Nephron (organoid): ENCODE data around the gene HNRNPA1.

ENCODE experiments used
- H3K27ac Mint-ChIP-seq, 3 experiments: 2 replicates each; pipeline ENCODE4 v1.8.0; 2020; ENCODE audit warnings: mixed read lengths in 3 of 3, mild to moderate bottlenecking in 2 of 3, moderate library complexity in 1 of 3
- H3K27me3 Mint-ChIP-seq: 2 replicates; pipeline ENCODE4 v1.8.0; 2021; ENCODE audit warnings: low read depth, mild to moderate bottlenecking, moderate library complexity, mixed read lengths
- H3K36me3 Mint-ChIP-seq: 2 replicates; pipeline ENCODE4 v1.8.0; 2020; ENCODE audit warnings: low read depth, mixed read lengths
- H3K4me1 Mint-ChIP-seq: 2 replicates; pipeline ENCODE4 v1.8.0; 2020; ENCODE audit warnings: mixed read lengths
- H3K4me3 Mint-ChIP-seq, 3 experiments: 2 replicates each; pipeline ENCODE4 v1.8.0; 2020; ENCODE audit warnings: mild to moderate bottlenecking in 3 of 3, mixed read lengths in 3 of 3, moderate library complexity in 2 of 3
- H3K9me3 Mint-ChIP-seq: 2 replicates; pipeline ENCODE4 v1.8.0; 2020; ENCODE audit warnings: mixed read lengths
- CTCF ChIP-seq, 3 experiments: fragments of 200-600 bp; sonication (generic); IDR thresholded peaks; one replicate each; pipeline ENCODE4 v1.5.0; 2021; ENCODE audit warnings: antibody characterized with exemption in 3 of 3; ENCODE audit not compliant: unreplicated experiment in 3 of 3

The HNRNPA1 gene

GRCh38 chr12:54294152-54294952, 13.8 kb downstream of the HNRNPA1 start:
- no peak overlapping the region for H3K27ac Mint-ChIP-seq
- TF ChIP-seq CTCF (IDR thresholded peaks at IDR 0.05; ENCODE audit: unreplicated experiment in 3 of 3): peak; percentile 41 to 48 (median 41)
- H3K4me1 Mint-ChIP-seq: peaks cover 4% of the 10 kb centered on the region
- no peaks in the 10 kb centered on the region for H3K9me3 Mint-ChIP-seq
- H3K36me3 Mint-ChIP-seq: no peaks in the 10 kb centered on the region
- peaks cover 5% of the 10 kb centered on the region for H3K27me3 Mint-ChIP-seq
- H3K4me3 Mint-ChIP-seq: no peak overlapping the region

GRCh38 chr12:54294953-54295566, 14.5 kb downstream of the HNRNPA1 start:
- H3K9me3 Mint-ChIP-seq: no peaks in the 10 kb centered on the region
- H3K4me3 Mint-ChIP-seq: no peak overlapping the region
- TF ChIP-seq CTCF (IDR thresholded peaks at IDR 0.05; ENCODE audit: unreplicated experiment in 3 of 3): no peak
- no peak overlapping the region for H3K27ac Mint-ChIP-seq
- peaks cover 6% of the 10 kb centered on the region for H3K27me3 Mint-ChIP-seq
- peaks cover 10% of the 10 kb centered on the region for H3K4me1 Mint-ChIP-seq
- H3K36me3 Mint-ChIP-seq: no peaks in the 10 kb centered on the region

- H3K4me3 Mint-ChIP-seq: no peak overlapping the region
Measured at GRCh38 chr12:54296393-54297099, 16.0 kb downstream of the HNRNPA1 start.

GRCh38 chr12:54298904-54299303, 18.4 kb downstream of the HNRNPA1 start:
- Mint-ChIP-seq H3K9me3 (no peaks in the 10 kb centered on the region), H3K36me3 (no peaks in the 10 kb centered on the region)

More at GRCh38 chr12:54296393-54297099, 16.0 kb downstream of the HNRNPA1 start:
- peaks cover 6% of the 10 kb centered on the region for H3K27me3 Mint-ChIP-seq
- H3K9me3 Mint-ChIP-seq: no peaks in the 10 kb centered on the region
- H3K4me1 Mint-ChIP-seq: peaks cover 15% of the 10 kb centered on the region
- no peak overlapping the region for H3K27ac Mint-ChIP-seq
- TF ChIP-seq CTCF (IDR thresholded peaks at IDR 0.05; ENCODE audit: unreplicated experiment in 3 of 3): no peak
- H3K36me3 Mint-ChIP-seq: no peaks in the 10 kb centered on the region

More at GRCh38 chr12:54298904-54299303, 18.4 kb downstream of the HNRNPA1 start:
- no peak for TF ChIP-seq CTCF (IDR thresholded peaks at IDR 0.05; ENCODE audit: unreplicated experiment in 3 of 3)
- H3K27ac Mint-ChIP-seq: no peak overlapping the region
- peaks cover 11% of the 10 kb centered on the region for H3K27me3 Mint-ChIP-seq
- H3K4me3 Mint-ChIP-seq: peak overlapping the region in 2 of 3 experiments; percentile 16 to 56
- H3K4me1 Mint-ChIP-seq: peaks cover 15% of the 10 kb centered on the region
